Hepatocyte (in vitro differentiated cells): ENCODE data around the gene TRPM2.

Source experiments
- EZH2 ChIP-seq: fragments of 200-600 bp; sonication (generic); IDR thresholded peaks from 2 replicates; pipeline ENCODE4 v1.6.1; 2016; ENCODE audit warnings: antibody characterized with exemption, mild to moderate bottlenecking, borderline replicate concordance
- EZH2phosphoT487 ChIP-seq: fragments of 200-600 bp; sonication (generic); IDR thresholded peaks from one replicate; pipeline ENCODE4 v1.6.1; 2018; ENCODE audit warnings: antibody characterized with exemption, mild to moderate bottlenecking, low read depth, moderate library complexity; ENCODE audit not compliant: unreplicated experiment, severe bottlenecking
- TF ChIP-seq, protein P1 (sequence below): fragments of 200-600 bp; sonication (generic); IDR thresholded peaks from 2 replicates; pipeline ENCODE4 v1.5.1; 2016; ENCODE audit warnings: antibody characterized with exemption, mild to moderate bottlenecking; ENCODE audit not compliant: poor library complexity

- TF ChIP-seq, protein P1, sequence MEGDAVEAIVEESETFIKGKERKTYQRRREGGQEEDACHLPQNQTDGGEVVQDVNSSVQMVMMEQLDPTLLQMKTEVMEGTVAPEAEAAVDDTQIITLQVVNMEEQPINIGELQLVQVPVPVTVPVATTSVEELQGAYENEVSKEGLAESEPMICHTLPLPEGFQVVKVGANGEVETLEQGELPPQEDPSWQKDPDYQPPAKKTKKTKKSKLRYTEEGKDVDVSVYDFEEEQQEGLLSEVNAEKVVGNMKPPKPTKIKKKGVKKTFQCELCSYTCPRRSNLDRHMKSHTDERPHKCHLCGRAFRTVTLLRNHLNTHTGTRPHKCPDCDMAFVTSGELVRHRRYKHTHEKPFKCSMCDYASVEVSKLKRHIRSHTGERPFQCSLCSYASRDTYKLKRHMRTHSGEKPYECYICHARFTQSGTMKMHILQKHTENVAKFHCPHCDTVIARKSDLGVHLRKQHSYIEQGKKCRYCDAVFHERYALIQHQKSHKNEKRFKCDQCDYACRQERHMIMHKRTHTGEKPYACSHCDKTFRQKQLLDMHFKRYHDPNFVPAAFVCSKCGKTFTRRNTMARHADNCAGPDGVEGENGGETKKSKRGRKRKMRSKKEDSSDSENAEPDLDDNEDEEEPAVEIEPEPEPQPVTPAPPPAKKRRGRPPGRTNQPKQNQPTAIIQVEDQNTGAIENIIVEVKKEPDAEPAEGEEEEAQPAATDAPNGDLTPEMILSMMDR = no peak
- TF ChIP-seq EZH2phosphoT487 (no peak), EZH2 (no peak)
Measured at GRCh38 chr21:44463724-44464123, 110.3 kb downstream of the TRPM2 start.
